Upper lobe of right lung (tissue), 1 donor: ENCODE results near the gene TEKT5. TPM values are rescaled to one million over a fixed set of nuclear protein-coding genes. Genes with fewer than 3 reads are reported as not detected.
"Not testable (repeated sequence)": the region's sequence is repeated elsewhere in the genome, so short reads cannot be mapped to it uniquely, and the experiment has no call there.

Source experiments
- ATAC-seq: fragments of 200-7000 bp; cut with Tn5 transposase; one replicate; pipeline ENCODE4 v1.9.1; 2020; ENCODE audit warnings: mild to moderate bottlenecking, moderate library complexity
- DNase-seq: peaks from one replicate; pipeline ENCODE4 v3.0.0-alpha.2; 2020
- H3K27ac ChIP-seq: fragments of 200-600 bp; one replicate; pipeline ENCODE4 v1.8.0; 2022
- H3K27me3 ChIP-seq: fragments of 200-600 bp; one replicate; pipeline ENCODE4 v1.8.0; 2022; ENCODE audit warnings: mild to moderate bottlenecking
- H3K36me3 ChIP-seq: fragments of 200-600 bp; one replicate; pipeline ENCODE4 v1.8.0; 2022
- H3K4me1 ChIP-seq: fragments of 200-600 bp; one replicate; pipeline ENCODE4 v1.8.0; 2022
- H3K4me3 ChIP-seq: fragments of 200-600 bp; one replicate; pipeline ENCODE4 v1.8.0; 2022; ENCODE audit warnings: mild to moderate bottlenecking
- H3K9me3 ChIP-seq: fragments of 200-600 bp; one replicate; pipeline ENCODE4 v1.8.0; 2022
- intact Hi-C: fragments of 100-400 bp; cut with DNase I; formaldehyde crosslinking; loops from one replicate; pipeline ENCODE4 v1.11.0; 2022
- total RNA-seq: library from RNA; stranded (reverse); fragmentation: NEBNext Ultra II Directional; extraction: Animal tissue kit (Norgen Biotek cat#: 25700); gene quantifications from one replicate; pipeline ENCODE4 v1.2.1, GENCODE V29; 2021
- TF ChIP-seq, protein P1 (sequence below): fragments of 200-600 bp; IDR thresholded peaks from one replicate; pipeline ENCODE4 v1.8.0; 2022; ENCODE audit warnings: antibody characterized with exemption
- donor health status: DM: no; HTN: yes; CAD: no; lungs with severe emphysema.

The TEKT5 gene
- total RNA-seq, 1 donor from 2014 or later, result not detected

DNA sequence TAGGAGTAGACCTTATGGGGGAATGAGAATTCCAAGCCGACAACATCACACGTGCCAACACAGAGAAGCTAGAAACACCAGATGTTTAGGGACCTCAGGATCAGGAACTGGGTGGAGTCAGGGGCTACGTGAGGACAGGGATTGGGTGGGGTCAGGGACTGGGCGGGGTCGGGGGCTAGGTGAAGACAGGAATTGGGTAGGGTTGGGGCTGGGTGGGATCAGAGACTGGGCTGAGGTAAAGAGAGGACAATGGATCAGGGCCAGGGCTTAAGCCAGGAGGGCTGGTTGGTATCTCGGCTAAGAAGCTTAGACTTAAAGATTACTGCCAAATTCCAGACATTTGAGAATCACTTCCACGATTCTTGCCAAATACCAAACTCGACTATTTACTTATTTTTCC, 11.6 kb downstream of the TEKT5 start:
- ATAC-seq (peak; percentile 49), DNase-seq (peak; percentile 58)

DNA sequence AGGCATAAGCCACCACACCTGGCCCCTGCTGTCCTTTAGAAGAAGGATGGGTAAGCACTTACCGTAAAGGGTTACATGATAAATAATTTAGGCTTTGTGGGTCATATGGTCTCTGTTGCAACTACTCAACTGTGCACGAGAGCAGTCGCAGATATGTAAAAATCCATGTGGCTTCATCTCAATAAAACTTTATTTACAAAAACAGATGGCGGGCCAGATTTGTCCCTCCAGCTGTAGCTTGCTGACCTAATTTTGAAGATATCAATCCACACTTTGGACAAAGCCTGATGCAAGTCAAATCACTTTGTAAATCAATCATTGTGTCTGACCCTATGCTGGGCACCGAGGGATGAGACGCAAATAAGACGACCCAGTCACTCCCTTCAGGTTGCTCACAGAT, 12.1 kb downstream of the TEKT5 start:
- no peak overlapping the region for H3K4me3 ChIP-seq
- H3K4me1 ChIP-seq, result peaks cover 4% of the 10 kb centered on the region
- H3K27me3 ChIP-seq, result no peaks in the 10 kb centered on the region
- ATAC-seq (no peak), DNase-seq (no peak)
- no peak overlapping the region for H3K27ac ChIP-seq
- H3K36me3 ChIP-seq, result no peaks in the 10 kb centered on the region
- TF ChIP-seq, protein P1, sequence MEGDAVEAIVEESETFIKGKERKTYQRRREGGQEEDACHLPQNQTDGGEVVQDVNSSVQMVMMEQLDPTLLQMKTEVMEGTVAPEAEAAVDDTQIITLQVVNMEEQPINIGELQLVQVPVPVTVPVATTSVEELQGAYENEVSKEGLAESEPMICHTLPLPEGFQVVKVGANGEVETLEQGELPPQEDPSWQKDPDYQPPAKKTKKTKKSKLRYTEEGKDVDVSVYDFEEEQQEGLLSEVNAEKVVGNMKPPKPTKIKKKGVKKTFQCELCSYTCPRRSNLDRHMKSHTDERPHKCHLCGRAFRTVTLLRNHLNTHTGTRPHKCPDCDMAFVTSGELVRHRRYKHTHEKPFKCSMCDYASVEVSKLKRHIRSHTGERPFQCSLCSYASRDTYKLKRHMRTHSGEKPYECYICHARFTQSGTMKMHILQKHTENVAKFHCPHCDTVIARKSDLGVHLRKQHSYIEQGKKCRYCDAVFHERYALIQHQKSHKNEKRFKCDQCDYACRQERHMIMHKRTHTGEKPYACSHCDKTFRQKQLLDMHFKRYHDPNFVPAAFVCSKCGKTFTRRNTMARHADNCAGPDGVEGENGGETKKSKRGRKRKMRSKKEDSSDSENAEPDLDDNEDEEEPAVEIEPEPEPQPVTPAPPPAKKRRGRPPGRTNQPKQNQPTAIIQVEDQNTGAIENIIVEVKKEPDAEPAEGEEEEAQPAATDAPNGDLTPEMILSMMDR, result no peak
- no peaks in the 10 kb centered on the region for H3K9me3 ChIP-seq
- intact Hi-C loops, result no loop called here

More for the DNA sequence above, 11.6 kb downstream of the TEKT5 start:
- Histone ChIP-seq H3K36me3 (no peaks in the 10 kb centered on the region), H3K27me3 (no peaks in the 10 kb centered on the region), H3K4me3 (no peak overlapping the region), H3K9me3 (no peaks in the 10 kb centered on the region), H3K4me1 (peaks cover 4% of the 10 kb centered on the region), H3K27ac (no peak overlapping the region)
- TF ChIP-seq, protein P1, result no peak
- intact Hi-C loops, result no loop called here

DNA sequence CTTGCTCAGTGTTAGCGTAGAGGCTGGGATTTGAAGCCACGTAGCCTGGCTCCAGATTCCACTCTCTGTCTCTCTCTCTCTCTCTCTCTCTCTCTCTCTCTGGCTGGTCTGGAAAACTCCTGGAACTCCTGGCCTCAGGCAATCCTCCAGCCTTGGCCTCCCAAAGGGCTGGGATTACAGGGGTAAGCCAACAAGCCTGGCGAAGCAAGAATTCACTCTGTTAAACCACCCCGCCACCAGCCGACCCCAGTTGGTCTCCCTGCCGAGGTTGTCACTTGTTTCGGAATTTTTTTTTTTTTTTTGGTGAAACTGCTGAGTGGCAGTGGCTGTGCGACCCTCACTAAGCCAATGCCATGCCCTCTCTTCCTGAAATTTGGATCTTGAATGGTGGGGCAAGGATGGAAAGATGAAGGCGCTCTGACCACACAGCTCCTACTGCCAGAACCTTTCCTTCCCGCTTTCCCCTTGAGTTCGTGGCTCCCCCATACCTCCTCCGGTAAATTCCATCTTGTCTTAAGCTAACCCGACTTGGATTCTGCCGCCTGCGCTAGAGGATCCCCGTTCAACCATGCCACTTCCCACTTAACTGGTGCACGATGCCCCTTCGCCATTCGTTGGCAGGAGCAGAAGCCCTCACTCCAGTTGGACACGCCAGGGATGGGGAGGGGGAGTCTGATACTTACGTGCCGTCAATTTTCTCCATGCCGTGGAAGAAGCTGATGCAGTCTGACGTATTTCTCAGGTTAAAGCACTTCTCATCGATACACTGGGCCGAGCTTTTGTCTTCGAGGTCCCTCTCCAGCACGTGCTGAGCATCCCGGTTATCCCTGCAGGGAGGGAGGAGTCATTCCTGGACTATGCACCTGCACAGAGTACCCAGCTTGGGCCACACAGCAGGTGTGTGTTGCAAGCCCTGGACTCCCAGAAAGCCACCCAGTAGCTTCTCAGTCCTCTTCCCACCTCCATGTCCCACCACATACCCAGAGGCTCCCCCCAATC, 13.1 kb downstream of the TEKT5 start:
- ATAC-seq (no peak), DNase-seq (peak; percentile 30)
- peaks cover 4% of the 10 kb centered on the region for H3K4me1 ChIP-seq
- H3K36me3 ChIP-seq, result no peaks in the 10 kb centered on the region
- TF ChIP-seq, protein P1, result no peak
- no peaks in the 10 kb centered on the region for H3K9me3 ChIP-seq
- intact Hi-C loops, result no loop called here
- no peak overlapping the region for H3K4me3 ChIP-seq
- H3K27me3 ChIP-seq, result no peaks in the 10 kb centered on the region
- no peak overlapping the region for H3K27ac ChIP-seq

DNA sequence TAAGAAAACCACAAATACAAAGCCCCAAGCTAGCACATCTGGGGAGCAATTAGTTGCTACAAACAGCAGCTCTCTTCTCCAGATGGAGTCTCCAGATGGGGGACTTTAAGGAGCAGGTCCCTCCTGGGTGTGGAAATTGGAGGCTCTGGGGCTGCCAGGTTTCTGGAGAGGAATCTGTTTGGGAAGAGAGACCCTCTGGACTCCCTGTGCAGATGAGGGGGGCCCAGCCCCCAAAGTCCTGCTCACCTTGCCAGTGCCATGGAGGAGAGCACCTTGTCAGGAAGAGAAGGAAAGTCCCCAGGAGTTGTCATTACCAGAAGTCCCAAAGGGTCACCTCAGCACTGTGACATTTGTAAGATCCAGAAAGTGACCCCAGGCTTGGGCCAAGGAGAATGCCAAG, 14.8 kb downstream of the TEKT5 start:
- Histone ChIP-seq H3K27ac (no peak overlapping the region), H3K4me1 (peaks cover 4% of the 10 kb centered on the region), H3K9me3 (no peaks in the 10 kb centered on the region), H3K36me3 (no peaks in the 10 kb centered on the region), H3K4me3 (no peak overlapping the region), H3K27me3 (no peaks in the 10 kb centered on the region)
- intact Hi-C loops, result no loop called here
- ATAC-seq (no peak), DNase-seq (no peak)
- TF ChIP-seq, protein P1, result no peak

DNA sequence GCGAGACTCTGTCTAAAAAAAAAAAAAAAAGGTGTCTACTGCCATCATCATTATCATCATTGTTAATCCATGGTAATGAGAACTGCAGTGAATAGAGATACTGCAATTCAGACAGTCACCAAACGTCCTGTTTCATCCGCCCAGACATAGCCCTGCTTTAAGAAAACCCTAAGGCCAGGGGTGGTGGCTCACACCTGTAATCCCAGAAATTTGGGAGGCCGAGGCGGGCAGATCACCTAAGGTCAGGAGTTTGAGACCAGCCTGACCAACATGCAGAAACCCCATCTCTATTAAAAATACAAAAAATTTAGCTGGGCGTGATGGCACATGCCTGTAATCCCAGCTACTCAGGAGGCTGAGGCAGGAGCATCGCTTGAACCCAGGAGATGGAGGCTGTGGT, 15.3 kb downstream of the TEKT5 start:
- DNase-seq, result peak; percentile 19
- H3K36me3 ChIP-seq, H3K27me3 ChIP-seq, H3K27ac ChIP-seq, H3K4me1 ChIP-seq, H3K4me3 ChIP-seq, ATAC-seq, intact Hi-C loops, H3K9me3 ChIP-seq: not testable (repeated sequence)

DNA sequence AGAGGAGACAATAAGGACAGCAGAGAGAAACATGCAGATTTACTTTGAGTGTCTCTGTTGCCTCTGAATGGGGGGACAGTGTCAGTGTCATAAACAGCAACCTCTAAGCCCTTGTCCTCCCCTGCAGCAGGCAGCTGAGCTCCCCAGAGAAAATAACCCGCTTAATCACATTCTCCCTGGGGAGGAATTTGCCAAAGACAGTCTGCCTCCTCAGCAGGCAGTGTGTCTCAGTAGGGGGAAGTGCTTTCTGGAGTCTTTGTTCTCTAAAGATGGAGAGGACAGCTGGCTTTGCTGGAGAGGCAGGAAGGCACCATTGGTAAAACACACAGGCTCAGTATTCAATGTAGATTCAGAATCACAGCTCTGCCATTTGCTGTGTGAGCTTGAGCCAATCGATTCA, 16.1 kb downstream of the TEKT5 start:
- TF ChIP-seq, protein P1, result no peak
- intact Hi-C loops, result no loop called here
- Histone ChIP-seq H3K27me3 (no peaks in the 10 kb centered on the region), H3K4me3 (no peak overlapping the region), H3K9me3 (no peaks in the 10 kb centered on the region), H3K4me1 (no peaks in the 10 kb centered on the region), H3K27ac (no peak overlapping the region), H3K36me3 (no peaks in the 10 kb centered on the region)
- no peak for ATAC-seq
- no peak for DNase-seq
